Liver (tissue), 9 donors: ENCODE data around the gene FOXN3. TPM values are rescaled to one million over a fixed set of nuclear protein-coding genes. Genes with fewer than 3 reads are reported as not detected.

ENCODE experiments used
- DNase-seq: peaks from one replicate; pipeline ENCODE4 v3.0.0-alpha.2; 2017; ENCODE audit warnings: low spot score
- H3K27ac ChIP-seq, 2 donors: one replicate each; pipeline ENCODE4 v1.7.0; 2013; ENCODE audit warnings: inconsistent platforms in 2 of 2, low read length in 2 of 2, control low read depth in 1 of 2, low read depth in 1 of 2, mild to moderate bottlenecking in 1 of 2
- H3K27me3 ChIP-seq, 4 donors: one replicate each; pipeline versions ENCODE4 v1.6.1 to v1.7.0; 2013; ENCODE audit warnings: low read length in 3 of 4, inconsistent platforms in 1 of 4, mild to moderate bottlenecking in 1 of 4, moderate library complexity in 1 of 4; ENCODE audit not compliant: control insufficient read depth in 4 of 4, insufficient read depth in 4 of 4
- H3K36me3 ChIP-seq, 4 donors: one replicate each; pipeline versions ENCODE4 v1.6.1 to v1.7.0; 2013; ENCODE audit warnings: low read length in 3 of 4, mild to moderate bottlenecking in 3 of 4, low read depth in 1 of 4, moderate library complexity in 1 of 4; ENCODE audit not compliant: control insufficient read depth in 4 of 4, insufficient read depth in 3 of 4
- H3K4me1 ChIP-seq, 4 donors: one replicate each; pipeline versions ENCODE4 v1.6.1 to v1.7.0; 2013; ENCODE audit warnings: low read length in 3 of 4, mild to moderate bottlenecking in 3 of 4, moderate library complexity in 1 of 4; ENCODE audit not compliant: control insufficient read depth in 4 of 4, insufficient read depth in 4 of 4
- H3K4me3 ChIP-seq, 3 donors: one replicate each; pipeline versions ENCODE4 v1.6.1 to v1.7.0; 2013; ENCODE audit warnings: low read length in 3 of 3, control low read depth in 1 of 3, low read depth in 1 of 3, mild to moderate bottlenecking in 1 of 3
- H3K9ac ChIP-seq, 2 donors: one replicate each; pipeline ENCODE4 v1.7.0; 2013; ENCODE audit warnings: low read length in 2 of 2, mild to moderate bottlenecking in 2 of 2, moderate library complexity in 2 of 2, control low read depth in 1 of 2, low read depth in 1 of 2
- H3K9me3 ChIP-seq, 4 donors: one replicate each; pipeline versions ENCODE4 v1.6.1 to v1.7.0; 2013; ENCODE audit warnings: low read length in 3 of 4; ENCODE audit not compliant: control insufficient read depth in 4 of 4
- CTCF ChIP-seq: fragments of 150-350 bp; IDR thresholded peaks from 2 replicates; pipeline ENCODE4 v1.5.1; 2017; ENCODE audit warnings: improper control_type of control experiment, low read depth, low read length; ENCODE audit not compliant: missing input control
- EGR1 ChIP-seq, 2 donors: IDR thresholded peaks; 2 replicates each; pipeline ENCODE4 v1.6.1; 2016 to 2018; ENCODE audit warnings: antibody characterized with exemption in 2 of 2, low read depth in 2 of 2
- FOXA1 ChIP-seq: IDR thresholded peaks from 2 replicates; pipeline ENCODE4 v1.6.1; 2016; ENCODE audit warnings: antibody characterized with exemption
- HNF4A ChIP-seq, 2 donors: conservative IDR thresholded peaks; 2 replicates each; pipeline ENCODE4 v1.6.1; 2016; ENCODE audit warnings: antibody characterized with exemption in 2 of 2, mild to moderate bottlenecking in 2 of 2
- JUND ChIP-seq, 2 donors: IDR thresholded peaks; 2 replicates each; pipeline ENCODE4 v1.6.1; 2016; ENCODE audit warnings: antibody characterized with exemption in 2 of 2
- MAX ChIP-seq: IDR thresholded peaks from 2 replicates; pipeline ENCODE4 v1.6.1; 2016; ENCODE audit warnings: antibody characterized with exemption
- NR2F2 ChIP-seq: IDR thresholded peaks from 2 replicates; pipeline ENCODE4 v1.6.1; 2016; ENCODE audit warnings: antibody characterized with exemption
- RAD21 ChIP-seq, 2 donors: IDR thresholded peaks; 2 replicates each; pipeline ENCODE4 v1.6.1; 2016; ENCODE audit warnings: antibody characterized with exemption in 2 of 2, mild to moderate bottlenecking in 2 of 2
- REST ChIP-seq: IDR thresholded peaks from 2 replicates; pipeline ENCODE4 v1.6.1; 2016; ENCODE audit warnings: antibody characterized with exemption, mild to moderate bottlenecking
- RXRA ChIP-seq, 2 donors: IDR thresholded peaks; 2 replicates each; pipeline ENCODE4 v1.6.1; 2017 to 2018; ENCODE audit warnings: antibody characterized with exemption in 2 of 2, mild to moderate bottlenecking in 1 of 2
- SP1 ChIP-seq: IDR thresholded peaks from 2 replicates; pipeline ENCODE4 v1.6.1; 2018; ENCODE audit warnings: antibody characterized with exemption, mild to moderate bottlenecking
- TAF1 ChIP-seq: conservative IDR thresholded peaks from 2 replicates; pipeline ENCODE4 v1.6.1; 2016; ENCODE audit warnings: antibody characterized with exemption, mild to moderate bottlenecking
- YY1 ChIP-seq: IDR thresholded peaks from 2 replicates; pipeline ENCODE4 v1.6.1; 2016; ENCODE audit warnings: antibody characterized with exemption, mild to moderate bottlenecking
- ZBTB33 ChIP-seq: IDR thresholded peaks from 2 replicates; pipeline ENCODE4 v1.6.1; 2016; ENCODE audit warnings: antibody characterized with exemption
- WGBS: extraction: QIAGEN DNeasy Blood & Tissue Kit; methylation state at CpG from one replicate; pipeline ENCODE4 v1.1.7; 2013; 5-methylcytosine and 5-hydroxymethylcytosine counted together
- polyA plus RNA-seq, 2 donors: library from polyadenylated mRNA; stranded (reverse) in 1 of 2; unstranded in 1 of 2; fragments of 200-250 nt in 1 of 2; fragments of >200 nt in 1 of 2; fragmentation: Nextera tagmentation in 1 of 2; extraction: Ambion mirVana in 1 of 2; gene quantifications; one replicate each; pipeline versions ENCODE4 v1.2.1 to v1.2.3, GENCODE V29; 2013 to 2015
- total RNA-seq, 2 donors: library from RNA; depleted of rRNA; stranded (reverse); fragments of >200 nt; gene quantifications; one replicate each; pipeline ENCODE4 v1.2.3, GENCODE V29; 2014
- donor health status: healthy.
- donor health status: healthy.
- donor health status: healthy.
- donor health status: healthy.
- donor health status: healthy.

Gene FOXN3
- total and polyA plus RNA-seq, 4 donors: 17.8 to 44.8 (median 35.3) TPM

- peak overlapping the region; percentile 83 to 85 for H3K9ac ChIP-seq
- peak overlapping the region in 1 of 3 donors; percentile 41 for H3K4me3 ChIP-seq
- H3K27me3 ChIP-seq: no peaks in the 10 kb centered on the region
- H3K4me1 ChIP-seq: peaks cover 8 to 30% (median 21%) of the 10 kb centered on the region in 4 donors
- 50% methylated on average over 14 of the region's 14 CpGs for WGBS
- peak overlapping the region; percentile 60 to 69 for H3K27ac ChIP-seq
- H3K36me3 ChIP-seq: no peaks in the 10 kb centered on the region
- no peak for TF ChIP-seq HNF4A (conservative IDR thresholded peaks at IDR 0.05)
- TF ChIP-seq JUND (IDR thresholded peaks at IDR 0.05): no peak
- TF ChIP-seq REST: no peak
- no peak for TF ChIP-seq YY1
- TF ChIP-seq FOXA1: no peak
- TF ChIP-seq CTCF: no peak
- TF ChIP-seq RXRA (IDR thresholded peaks at IDR 0.05): no peak
- DNase-seq: no peak
- no peaks in the 10 kb centered on the region for H3K9me3 ChIP-seq
Measured at GRCh38 chr14:89429199-89430181, 12.5 kb upstream of the FOXN3 start.

GRCh38 chr14:89428546-89429198 lies 11.6 kb upstream of the FOXN3 start:
- no peak overlapping the region for H3K4me3 ChIP-seq
- no peak for DNase-seq
- H3K9me3 ChIP-seq: no peaks in the 10 kb centered on the region
- H3K36me3 ChIP-seq: no peaks in the 10 kb centered on the region
- no peaks in the 10 kb centered on the region for H3K27me3 ChIP-seq
- 86% methylated on average over 17 of the region's 17 CpGs for WGBS
- no peak overlapping the region for H3K9ac ChIP-seq
- peak overlapping the region; percentile 19 to 69 for H3K27ac ChIP-seq
- TF ChIP-seq NR2F2 (no peak), CTCF (no peak), RAD21 (IDR thresholded peaks at IDR 0.05) (no peak), TAF1 (no peak), RXRA (IDR thresholded peaks at IDR 0.05) (no peak), ZBTB33 (no peak), EGR1 (IDR thresholded peaks at IDR 0.05; ENCODE audit: low read depth in 2 of 2) (no peak), FOXA1 (no peak), HNF4A (conservative IDR thresholded peaks at IDR 0.05) (no peak), MAX (no peak), SP1 (no peak)
- peaks cover 8 to 30% (median 21%) of the 10 kb centered on the region in 4 donors for H3K4me1 ChIP-seq
